HG03060 (cell line): Measurements from ENCODE around the gene RAPH1.

ENCODE experiments used
- ATAC-seq: cut with Tn5 transposase; IDR thresholded peaks from one replicate; pipeline ENCODE4 v1.9.1; 2021; ENCODE audit warnings: low read depth, moderate number of reproducible peaks; ENCODE audit not compliant: unreplicated experiment

Gene RAPH1

GRCh38 chr2:203489531-203489930, 45.6 kb downstream of the RAPH1 start:
- no peak for ATAC-seq

GRCh38 chr2:203484266-203485112, 50.6 kb downstream of the RAPH1 start:
- ATAC-seq: no peak

DNA sequence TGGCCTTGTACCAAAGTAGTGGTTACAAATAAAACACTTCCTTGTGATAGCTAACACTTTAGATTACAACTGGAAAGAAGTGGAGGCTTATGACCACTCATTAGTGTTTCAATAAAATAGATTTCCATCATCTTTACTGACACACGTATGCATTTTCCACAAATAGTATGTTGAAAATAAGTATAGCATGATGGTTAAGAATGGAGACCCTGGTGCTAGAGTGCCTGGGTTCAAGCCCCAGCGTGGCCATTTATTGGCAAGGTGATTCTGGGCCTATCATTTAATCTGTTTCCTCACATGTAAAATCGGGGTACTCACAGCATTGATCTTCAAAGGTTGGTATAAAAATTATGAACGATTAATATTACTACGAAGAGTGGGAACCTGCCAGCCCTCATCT, 54.5 kb downstream of the RAPH1 start:
- no peak for ATAC-seq

- ATAC-seq: no peak
Observed at GRCh38 chr2:203476881-203477280, 58.2 kb downstream of the RAPH1 start.

- no peak for ATAC-seq
Observed at GRCh38 chr2:203471323-203471722, 63.8 kb downstream of the RAPH1 start.

GRCh38 chr2:203470371-203470770, 64.7 kb downstream of the RAPH1 start:
- no peak for ATAC-seq

- ATAC-seq: no peak
Observed at GRCh38 chr2:203469546-203469945, 65.6 kb downstream of the RAPH1 start.

- no peak for ATAC-seq
Observed at GRCh38 chr2:203463266-203463678, 71.8 kb downstream of the RAPH1 start.

GRCh38 chr2:203462308-203462707, 72.8 kb downstream of the RAPH1 start:
- ATAC-seq: no peak

- no peak for ATAC-seq
Observed at GRCh38 chr2:203461746-203462145, 73.4 kb downstream of the RAPH1 start.

- ATAC-seq: no peak
Observed at GRCh38 chr2:203455209-203455608, 79.9 kb downstream of the RAPH1 start.

GRCh38 chr2:203453858-203454451, 81.1 kb downstream of the RAPH1 start:
- ATAC-seq: no peak

- ATAC-seq: no peak
Observed at GRCh38 chr2:203451689-203452088, 83.4 kb downstream of the RAPH1 start.

- no peak for ATAC-seq
Observed at GRCh38 chr2:203451011-203451410, 84.1 kb downstream of the RAPH1 start.

DNA sequence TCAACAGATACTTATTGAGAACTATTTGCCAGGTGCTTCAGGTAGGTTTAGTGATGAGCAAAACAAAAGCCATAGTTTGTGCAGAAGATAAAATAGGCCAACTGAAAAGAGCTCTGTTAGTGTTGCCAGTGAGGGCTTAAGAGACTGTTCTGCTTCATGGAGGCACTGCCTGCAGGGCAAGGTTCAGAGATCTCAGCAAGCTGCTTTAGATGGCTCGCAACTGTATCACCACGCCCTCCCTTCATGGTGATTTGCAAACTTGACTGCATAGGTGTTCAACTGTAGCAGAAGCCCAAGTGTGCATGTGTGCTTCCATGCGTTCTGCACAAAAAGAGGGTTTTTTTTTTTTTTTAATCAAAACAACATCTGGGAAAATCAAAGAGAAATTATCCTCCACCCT, 84.5 kb downstream of the RAPH1 start:
- ATAC-seq: no peak

DNA sequence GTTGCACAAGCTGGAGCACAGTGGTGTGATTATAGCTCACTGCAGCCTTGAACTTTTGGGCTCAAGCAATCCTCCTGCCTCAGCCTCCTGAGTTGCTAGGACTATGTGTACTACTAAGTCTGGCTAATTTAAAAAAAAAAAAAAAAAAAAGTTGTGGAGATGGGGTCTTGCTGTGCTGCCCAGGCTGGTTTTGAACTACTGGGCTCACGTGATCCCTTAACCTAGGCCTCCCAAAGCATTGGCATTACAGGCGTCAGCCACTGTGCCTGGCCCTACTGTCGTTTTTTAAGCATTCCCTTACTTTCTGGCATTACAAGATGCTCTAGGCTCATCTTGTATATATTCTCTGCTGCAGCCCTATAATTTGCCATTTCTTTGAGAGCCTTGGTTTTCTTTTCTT, 88.3 kb downstream of the RAPH1 start:
- ATAC-seq: no peak

DNA sequence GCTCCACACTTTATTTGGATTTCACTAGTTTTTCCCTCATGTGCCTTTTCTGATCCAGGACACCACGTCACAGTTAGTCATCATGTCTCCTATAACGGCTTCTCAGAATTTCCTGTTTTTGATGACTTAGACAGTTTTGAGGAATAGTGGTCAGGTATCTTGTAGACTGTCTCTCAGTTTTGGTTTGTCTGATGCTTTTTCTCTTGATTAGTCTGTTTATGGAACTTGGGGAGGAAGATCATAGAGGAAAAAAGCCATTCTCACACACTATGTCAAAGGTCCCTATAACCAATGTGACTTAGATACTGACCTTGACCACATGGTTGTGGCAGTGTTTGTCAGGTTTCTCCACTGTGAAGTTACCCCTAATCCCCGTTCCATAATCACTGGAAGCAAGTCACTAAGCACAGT, 89.0 kb downstream of the RAPH1 start:
- ATAC-seq: no peak

DNA sequence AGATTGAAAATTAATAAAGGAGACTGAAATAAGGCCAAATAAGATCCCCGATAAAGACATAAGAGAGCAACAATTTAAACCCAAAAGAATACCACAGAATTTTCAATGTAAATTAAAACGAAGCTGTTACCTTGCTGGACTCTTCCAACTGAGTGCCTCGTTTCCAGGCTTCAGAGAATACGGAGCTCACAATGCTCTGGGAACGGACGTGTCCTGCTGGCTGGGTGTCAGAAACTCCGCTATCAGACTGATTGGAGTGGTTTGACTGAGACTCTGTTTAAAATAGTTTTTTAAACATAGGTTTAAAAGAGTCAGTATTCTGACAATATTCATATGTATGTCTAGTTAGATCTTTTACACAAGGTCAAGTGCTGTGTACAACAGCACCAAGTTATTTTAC, 90.4 kb downstream of the RAPH1 start:
- no peak for ATAC-seq

DNA sequence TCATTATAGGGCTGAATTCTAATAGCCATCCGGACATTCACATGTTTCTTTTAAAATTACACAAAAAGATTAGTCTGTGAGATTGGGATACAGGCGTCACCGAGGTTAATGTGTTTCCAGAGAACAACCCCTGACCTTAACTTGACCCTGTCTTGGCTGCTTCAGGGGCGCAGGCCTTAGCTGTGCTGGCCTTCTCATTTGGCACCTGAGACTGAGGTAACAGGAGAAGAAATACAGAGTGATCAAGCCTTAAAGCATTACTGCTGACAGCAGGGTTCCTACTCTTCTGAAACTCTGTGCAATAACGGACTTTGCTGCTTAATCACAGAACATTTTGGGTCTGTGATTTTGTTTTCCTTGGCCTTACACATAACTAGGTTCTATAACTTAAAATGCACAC, 92.6 kb downstream of the RAPH1 start:
- ATAC-seq: no peak

DNA sequence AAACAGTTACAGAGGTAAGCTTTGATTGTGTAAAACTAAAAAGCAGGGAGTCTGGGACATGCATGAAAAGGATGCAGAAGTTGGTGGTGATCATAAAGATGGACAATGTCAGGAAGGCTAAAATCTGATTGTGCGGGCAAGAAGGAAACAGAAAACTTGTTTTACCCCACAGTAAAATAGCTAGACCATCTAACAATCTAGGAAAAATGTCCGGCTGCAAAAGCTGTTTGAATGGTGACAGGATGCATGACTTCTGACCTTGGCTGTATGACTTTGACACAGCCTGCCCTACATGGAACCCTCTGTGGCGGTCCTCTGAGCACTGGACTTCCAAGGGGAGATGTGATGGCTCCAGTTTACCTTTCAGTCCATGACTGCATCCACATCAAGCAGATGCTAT, 93.6 kb downstream of the RAPH1 start:
- ATAC-seq: no peak

GRCh38 chr2:203440671-203441070, 94.4 kb downstream of the RAPH1 start:
- ATAC-seq: no peak

DNA sequence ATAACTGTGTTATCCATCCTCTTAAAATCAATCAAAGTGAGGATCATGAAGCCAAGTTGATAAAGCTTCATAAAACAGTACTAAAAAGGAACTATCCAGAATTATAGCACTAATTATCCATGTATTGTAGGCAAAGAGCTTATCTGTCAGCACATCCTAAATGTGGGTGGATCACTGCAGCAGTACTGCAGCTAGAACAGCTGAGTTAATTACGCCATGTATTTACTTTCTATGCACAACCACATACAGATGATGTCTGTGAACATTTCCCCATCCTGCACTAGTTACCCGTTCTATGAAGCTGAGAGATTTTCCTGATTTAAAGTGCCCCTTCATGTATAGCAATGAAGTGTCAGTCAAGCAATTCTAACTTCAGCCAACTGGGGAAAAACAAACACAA, 96.6 kb downstream of the RAPH1 start:
- no peak for ATAC-seq
